Liver (tissue), 9 donors: ENCODE results near the gene PKHD1. TPM values are rescaled to one million over a fixed set of nuclear protein-coding genes. Genes with fewer than 3 reads are reported as not detected.
A peak's percentile ranks its signal among the peaks of the same experiment; 100 is the strongest.

Experiments
- DNase-seq: peaks from one replicate; pipeline ENCODE4 v3.0.0-alpha.2; 2017; ENCODE audit warnings: low spot score
- H3K27ac ChIP-seq, 2 donors: one replicate each; pipeline ENCODE4 v1.7.0; 2013; ENCODE audit warnings: inconsistent platforms in 2 of 2, low read length in 2 of 2, control low read depth in 1 of 2, low read depth in 1 of 2, mild to moderate bottlenecking in 1 of 2
- H3K27me3 ChIP-seq, 4 donors: one replicate each; pipeline versions ENCODE4 v1.6.1 to v1.7.0; 2013; ENCODE audit warnings: low read length in 3 of 4, inconsistent platforms in 1 of 4, mild to moderate bottlenecking in 1 of 4, moderate library complexity in 1 of 4; ENCODE audit not compliant: control insufficient read depth in 4 of 4, insufficient read depth in 4 of 4
- H3K36me3 ChIP-seq, 4 donors: one replicate each; pipeline versions ENCODE4 v1.6.1 to v1.7.0; 2013; ENCODE audit warnings: low read length in 3 of 4, mild to moderate bottlenecking in 3 of 4, low read depth in 1 of 4, moderate library complexity in 1 of 4; ENCODE audit not compliant: control insufficient read depth in 4 of 4, insufficient read depth in 3 of 4
- H3K4me1 ChIP-seq, 4 donors: one replicate each; pipeline versions ENCODE4 v1.6.1 to v1.7.0; 2013; ENCODE audit warnings: low read length in 3 of 4, mild to moderate bottlenecking in 3 of 4, moderate library complexity in 1 of 4; ENCODE audit not compliant: control insufficient read depth in 4 of 4, insufficient read depth in 4 of 4
- H3K4me3 ChIP-seq, 3 donors: one replicate each; pipeline versions ENCODE4 v1.6.1 to v1.7.0; 2013; ENCODE audit warnings: low read length in 3 of 3, control low read depth in 1 of 3, low read depth in 1 of 3, mild to moderate bottlenecking in 1 of 3
- H3K9ac ChIP-seq, 2 donors: one replicate each; pipeline ENCODE4 v1.7.0; 2013; ENCODE audit warnings: low read length in 2 of 2, mild to moderate bottlenecking in 2 of 2, moderate library complexity in 2 of 2, control low read depth in 1 of 2, low read depth in 1 of 2
- H3K9me3 ChIP-seq, 4 donors: one replicate each; pipeline versions ENCODE4 v1.6.1 to v1.7.0; 2013; ENCODE audit warnings: low read length in 3 of 4; ENCODE audit not compliant: control insufficient read depth in 4 of 4
- ATF3 ChIP-seq: IDR thresholded peaks from 2 replicates; pipeline ENCODE4 v1.6.1; 2016; ENCODE audit warnings: antibody characterized with exemption
- CTCF ChIP-seq: fragments of 150-350 bp; IDR thresholded peaks from 2 replicates; pipeline ENCODE4 v1.5.1; 2017; ENCODE audit warnings: improper control_type of control experiment, low read depth, low read length; ENCODE audit not compliant: missing input control
- EGR1 ChIP-seq, 2 donors: IDR thresholded peaks; 2 replicates each; pipeline ENCODE4 v1.6.1; 2016 to 2018; ENCODE audit warnings: antibody characterized with exemption in 2 of 2, low read depth in 2 of 2
- FOXA1 ChIP-seq: IDR thresholded peaks from 2 replicates; pipeline ENCODE4 v1.6.1; 2016; ENCODE audit warnings: antibody characterized with exemption
- FOXA2 ChIP-seq: IDR thresholded peaks from 2 replicates; pipeline ENCODE4 v1.6.1; 2016; ENCODE audit warnings: antibody characterized with exemption
- GABPA ChIP-seq, 2 donors: IDR thresholded peaks in 1 of 2; conservative IDR thresholded peaks in 1 of 2; 2 replicates each; pipeline ENCODE4 v1.6.1; 2016; ENCODE audit warnings: antibody characterized with exemption in 2 of 2, mild to moderate bottlenecking in 1 of 2, moderate library complexity in 1 of 2
- HNF4A ChIP-seq, 2 donors: conservative IDR thresholded peaks; 2 replicates each; pipeline ENCODE4 v1.6.1; 2016; ENCODE audit warnings: antibody characterized with exemption in 2 of 2, mild to moderate bottlenecking in 2 of 2
- HNF4G ChIP-seq: IDR thresholded peaks from 2 replicates; pipeline ENCODE4 v1.6.1; 2016; ENCODE audit warnings: antibody characterized with exemption
- JUND ChIP-seq, 2 donors: IDR thresholded peaks; 2 replicates each; pipeline ENCODE4 v1.6.1; 2016; ENCODE audit warnings: antibody characterized with exemption in 2 of 2
- MAX ChIP-seq: IDR thresholded peaks from 2 replicates; pipeline ENCODE4 v1.6.1; 2016; ENCODE audit warnings: antibody characterized with exemption
- NR2F2 ChIP-seq: IDR thresholded peaks from 2 replicates; pipeline ENCODE4 v1.6.1; 2016; ENCODE audit warnings: antibody characterized with exemption
- RAD21 ChIP-seq, 2 donors: IDR thresholded peaks; 2 replicates each; pipeline ENCODE4 v1.6.1; 2016; ENCODE audit warnings: antibody characterized with exemption in 2 of 2, mild to moderate bottlenecking in 2 of 2
- REST ChIP-seq: IDR thresholded peaks from 2 replicates; pipeline ENCODE4 v1.6.1; 2016; ENCODE audit warnings: antibody characterized with exemption, mild to moderate bottlenecking
- RXRA ChIP-seq, 2 donors: IDR thresholded peaks; 2 replicates each; pipeline ENCODE4 v1.6.1; 2017 to 2018; ENCODE audit warnings: antibody characterized with exemption in 2 of 2, mild to moderate bottlenecking in 1 of 2
- SP1 ChIP-seq: IDR thresholded peaks from 2 replicates; pipeline ENCODE4 v1.6.1; 2018; ENCODE audit warnings: antibody characterized with exemption, mild to moderate bottlenecking
- TAF1 ChIP-seq: conservative IDR thresholded peaks from 2 replicates; pipeline ENCODE4 v1.6.1; 2016; ENCODE audit warnings: antibody characterized with exemption, mild to moderate bottlenecking
- YY1 ChIP-seq: IDR thresholded peaks from 2 replicates; pipeline ENCODE4 v1.6.1; 2016; ENCODE audit warnings: antibody characterized with exemption, mild to moderate bottlenecking
- ZBTB33 ChIP-seq: IDR thresholded peaks from 2 replicates; pipeline ENCODE4 v1.6.1; 2016; ENCODE audit warnings: antibody characterized with exemption
- WGBS: extraction: QIAGEN DNeasy Blood & Tissue Kit; methylation state at CpG from one replicate; pipeline ENCODE4 v1.1.7; 2013; 5-methylcytosine and 5-hydroxymethylcytosine counted together
- polyA plus RNA-seq, 2 donors: library from polyadenylated mRNA; stranded (reverse) in 1 of 2; unstranded in 1 of 2; fragments of 200-250 nt in 1 of 2; fragments of >200 nt in 1 of 2; fragmentation: Nextera tagmentation in 1 of 2; extraction: Ambion mirVana in 1 of 2; gene quantifications; one replicate each; pipeline versions ENCODE4 v1.2.1 to v1.2.3, GENCODE V29; 2013 to 2015
- total RNA-seq, 2 donors: library from RNA; depleted of rRNA; stranded (reverse); fragments of >200 nt; gene quantifications; one replicate each; pipeline ENCODE4 v1.2.3, GENCODE V29; 2014
- donor health status: healthy.
- donor health status: healthy.
- donor health status: healthy.
- donor health status: healthy.
- donor health status: healthy.

PKHD1 gene
- total and polyA plus RNA-seq, 4 donors: 0.45 to 10.6 (median 3.2) TPM

GRCh38 chr6:52065621-52066020 is 21.8 kb downstream of the PKHD1 start:
- no peak for DNase-seq
- Histone ChIP-seq H3K27ac (no peak overlapping the region), H3K4me1 (peaks cover 0 to 7% (median 0%) of the 10 kb centered on the region in 4 donors), H3K36me3 (peaks cover 0 to 4% (median 1%) of the 10 kb centered on the region in 4 donors), H3K9ac (no peak overlapping the region), H3K4me3 (no peak overlapping the region), H3K9me3 (no peaks in the 10 kb centered on the region), H3K27me3 (no peaks in the 10 kb centered on the region)
- TF ChIP-seq YY1: no peak
- TF ChIP-seq SP1: no peak

GRCh38 chr6:52063584-52064344 is 23.6 kb downstream of the PKHD1 start:
- Histone ChIP-seq H3K4me3 (peak overlapping the region in 2 of 3 donors; percentile 15 to 35), H3K36me3 (peaks cover 0 to 5% (median 2%) of the 10 kb centered on the region in 4 donors), H3K9me3 (no peaks in the 10 kb centered on the region), H3K4me1 (peaks cover 0 to 7% (median 0%) of the 10 kb centered on the region in 4 donors), H3K27me3 (no peaks in the 10 kb centered on the region), H3K27ac (peak overlapping the region in 1 of 2 donors; percentile 28), H3K9ac (no peak overlapping the region)
- no peak for DNase-seq
- WGBS: 22% methylated on average over 5 of the region's 5 CpGs
- TF ChIP-seq TAF1 (no peak), RXRA (IDR thresholded peaks at IDR 0.05) (no peak), CTCF (peak; percentile 64), NR2F2 (no peak), SP1 (no peak), RAD21 (IDR thresholded peaks at IDR 0.05) (peak; percentile 84 to 86), JUND (IDR thresholded peaks at IDR 0.05) (no peak), ATF3 (no peak), GABPA (IDR thresholded peaks at IDR 0.05 in 1 of 2, conservative IDR thresholded peaks at IDR 0.05 in 1 of 2) (peak; percentile 62 to 76), HNF4A (conservative IDR thresholded peaks at IDR 0.05) (peak; percentile 9 to 19), MAX (no peak), FOXA1 (no peak), FOXA2 (no peak), EGR1 (IDR thresholded peaks at IDR 0.05; ENCODE audit: low read depth in 2 of 2) (peak in 1 of 2 donors; percentile 71), YY1 (no peak), HNF4G (no peak), ZBTB33 (no peak), REST (no peak)
